SIG-M5 treated with dmso at 0.1 percent for 504 hours (cell line): ENCODE measurements around the gene EXOC2.
A peak's percentile ranks its signal among the peaks of the same experiment; 100 is the strongest.
"Not testable (repeated sequence)": the region's sequence is repeated elsewhere in the genome, so short reads cannot be mapped to it uniquely, and the experiment has no call there.

ENCODE experiments used
- DNase-seq: peaks from one replicate; lab custom pipeline; 2025; ENCODE audit not compliant: unreplicated experiment; lab: John Stamatoyannopoulos, UW

EXOC2 gene

DNA sequence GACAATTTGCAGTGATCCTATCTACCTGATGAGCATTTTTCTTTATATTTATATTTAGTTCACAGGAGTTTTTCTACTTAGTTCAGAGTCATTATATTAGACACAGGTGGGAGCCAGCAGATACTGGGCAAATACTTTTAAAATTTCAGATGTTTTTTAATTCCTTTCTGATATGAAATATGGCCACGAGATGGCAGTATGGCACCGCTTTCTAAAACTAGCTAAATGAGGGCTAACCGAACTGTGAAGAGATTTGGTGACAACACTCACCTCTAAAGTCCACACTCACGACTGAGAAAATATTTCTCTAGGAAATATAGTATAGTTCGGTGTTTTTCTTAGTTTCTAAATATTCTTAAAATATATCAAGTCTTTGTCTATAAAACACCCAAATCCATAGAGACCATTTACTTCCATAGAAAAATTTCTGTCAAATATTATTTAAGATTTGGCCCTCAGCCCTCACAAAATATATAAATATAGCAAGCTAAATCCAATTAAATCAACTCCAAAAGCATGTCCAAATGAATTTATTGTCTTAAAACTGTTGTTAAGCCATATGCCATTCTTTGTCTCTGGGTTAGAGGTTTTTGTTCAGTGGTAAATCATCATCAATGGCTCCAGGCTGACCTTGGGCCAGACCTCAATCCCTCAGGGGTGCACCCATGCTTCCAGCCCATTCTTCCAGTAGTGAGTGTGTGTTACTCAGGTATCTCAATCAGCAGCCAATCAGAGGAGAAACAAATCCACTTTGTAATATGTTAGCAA lies 99.6 kb downstream of the EXOC2 start:
- DNase-seq = peak; percentile 47

DNA sequence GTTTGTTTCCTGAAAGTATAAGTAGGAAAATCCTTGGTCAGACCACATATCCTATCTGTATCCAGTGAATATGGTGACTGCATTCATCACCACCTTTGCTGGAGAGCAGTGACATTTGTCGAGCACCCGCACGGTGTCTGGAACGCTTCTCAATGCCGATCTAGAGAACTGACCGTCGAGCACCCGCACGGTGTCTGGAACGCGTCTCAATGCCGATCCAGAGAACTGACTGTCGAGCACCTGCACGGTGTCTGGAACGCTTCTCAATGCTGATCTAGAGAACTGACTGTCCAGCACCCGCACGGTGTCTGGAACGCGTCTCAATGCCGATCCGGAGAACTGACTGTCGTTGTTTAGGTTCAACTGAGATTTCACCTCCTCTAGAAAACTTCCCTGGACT lies 103.8 kb downstream of the EXOC2 start:
- DNase-seq = no peak

DNA sequence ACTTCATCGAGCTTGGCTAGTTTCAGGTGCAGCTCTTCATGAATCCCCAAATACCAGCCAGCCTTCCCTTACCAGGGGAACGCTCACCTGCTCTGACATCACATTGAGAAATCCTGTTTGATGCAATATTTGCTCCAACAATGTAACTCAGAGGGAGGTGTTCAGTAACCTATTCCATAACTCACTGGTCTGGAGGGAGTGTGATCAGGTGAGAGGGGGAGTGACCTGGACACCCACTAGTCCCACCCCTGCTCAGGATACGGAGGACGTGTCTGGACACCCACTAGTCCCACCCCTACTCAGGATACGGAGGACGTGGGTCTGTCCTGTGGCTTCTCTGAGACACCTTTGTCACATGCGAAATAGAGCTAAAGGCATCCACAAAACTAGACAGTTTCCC lies 106.4 kb downstream of the EXOC2 start:
- DNase-seq = no peak

DNA sequence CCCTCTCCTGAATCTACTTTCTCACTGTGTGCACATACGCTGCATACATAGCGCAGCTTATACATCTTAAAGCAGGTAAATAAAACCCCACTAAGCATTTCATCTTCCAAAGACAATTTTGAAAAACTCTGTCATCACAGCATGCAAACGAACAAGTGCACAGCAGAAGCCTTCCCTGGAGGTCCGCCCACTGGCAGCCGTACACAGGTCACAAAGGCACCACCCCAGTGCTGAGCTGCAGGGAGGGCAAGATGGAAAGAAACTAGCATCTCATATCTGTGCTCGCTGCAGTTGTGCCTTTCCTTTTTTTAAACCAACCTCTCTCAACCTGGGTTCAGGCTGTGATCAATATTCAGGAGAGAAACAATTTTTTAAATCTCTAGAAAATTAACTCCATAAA lies 109.3 kb downstream of the EXOC2 start:
- DNase-seq = no peak

DNA sequence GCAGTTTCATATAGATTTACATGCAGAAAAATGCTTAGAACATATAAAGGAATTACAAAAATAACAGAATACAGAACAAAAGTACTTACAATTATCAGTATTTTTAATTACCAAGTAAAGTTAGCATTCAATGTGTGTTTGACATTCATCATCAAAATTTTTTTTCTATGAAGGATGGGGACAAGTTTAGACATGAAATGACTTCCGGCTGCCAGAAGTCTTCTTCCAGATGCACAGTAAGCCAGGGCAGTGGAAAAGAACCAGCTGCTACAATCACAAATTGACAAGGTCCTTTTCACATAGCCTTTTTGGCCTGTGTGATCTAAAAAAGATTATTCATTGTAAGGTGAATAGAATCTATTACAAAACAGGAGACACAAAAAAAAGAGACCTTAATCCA lies 109.8 kb downstream of the EXOC2 start:
- no peak for DNase-seq

DNA sequence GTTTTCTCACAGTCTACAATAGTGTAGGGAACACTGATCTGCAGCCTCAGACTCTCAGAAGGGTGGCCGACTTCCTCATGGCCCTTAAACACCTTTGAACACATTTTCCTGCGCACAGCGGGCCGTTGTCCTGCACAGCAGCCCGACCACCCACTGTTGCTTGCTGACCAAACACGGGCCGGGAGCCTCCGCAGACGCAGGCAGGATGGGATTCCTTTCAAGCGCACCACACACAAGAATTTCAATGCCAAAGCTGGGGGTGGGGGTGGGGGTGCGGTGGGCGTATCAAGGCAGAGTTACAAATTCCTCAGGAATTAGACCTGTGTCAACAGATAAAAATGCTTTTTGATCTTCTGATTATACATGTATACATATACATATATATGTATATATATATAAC lies 110.6 kb downstream of the EXOC2 start:
- no peak for DNase-seq

DNA sequence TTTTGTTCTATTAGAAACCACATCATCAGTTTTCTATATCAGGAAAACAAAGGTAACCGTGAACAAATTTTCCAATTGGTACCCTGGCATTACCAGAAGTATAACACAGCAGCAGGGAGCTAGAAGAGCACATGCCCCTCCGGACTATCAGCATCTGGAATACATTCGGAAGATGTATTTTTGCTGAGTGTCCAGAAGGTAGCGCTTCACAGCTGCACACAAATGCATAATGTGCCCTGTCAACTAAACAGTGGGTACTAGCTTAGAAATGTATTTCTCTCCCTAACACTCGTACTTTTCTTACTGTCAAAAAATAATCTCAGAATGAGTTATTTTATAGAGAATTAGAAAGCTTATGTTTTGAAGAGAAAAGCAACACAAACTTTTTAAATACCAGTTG lies 113.6 kb downstream of the EXOC2 start:
- no peak for DNase-seq

DNA sequence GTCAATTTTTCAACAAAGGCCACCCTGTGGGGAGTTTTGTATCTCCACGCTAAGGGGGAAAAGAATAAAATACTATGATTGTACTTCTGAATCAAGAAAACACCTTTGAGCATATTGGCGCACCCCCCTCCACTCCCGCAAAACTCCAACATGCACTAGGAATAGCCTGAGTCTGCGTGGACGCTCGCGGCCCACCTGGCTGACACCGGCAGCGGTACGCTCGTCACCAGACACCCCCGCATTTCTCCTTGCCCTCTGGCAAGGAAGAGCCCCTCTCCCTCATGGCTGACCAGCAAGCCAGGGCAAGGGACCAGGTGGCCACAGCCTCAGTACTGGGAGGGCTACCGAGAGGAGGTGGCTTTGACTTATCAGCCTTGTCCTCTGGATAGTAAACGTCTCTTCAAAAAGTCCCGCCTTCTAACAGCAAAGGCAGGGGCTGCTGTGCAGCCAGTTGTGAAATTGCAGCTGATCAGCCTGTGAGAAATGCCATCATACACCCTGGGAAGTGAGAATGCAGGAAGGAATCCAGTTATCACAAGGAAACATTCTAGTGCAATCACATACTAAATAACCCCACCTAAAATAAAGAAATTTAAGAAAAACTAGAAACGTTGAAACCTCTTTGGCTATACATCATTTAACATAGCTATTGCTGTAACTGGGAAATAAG lies 120.2 kb downstream of the EXOC2 start:
- DNase-seq = no peak

DNA sequence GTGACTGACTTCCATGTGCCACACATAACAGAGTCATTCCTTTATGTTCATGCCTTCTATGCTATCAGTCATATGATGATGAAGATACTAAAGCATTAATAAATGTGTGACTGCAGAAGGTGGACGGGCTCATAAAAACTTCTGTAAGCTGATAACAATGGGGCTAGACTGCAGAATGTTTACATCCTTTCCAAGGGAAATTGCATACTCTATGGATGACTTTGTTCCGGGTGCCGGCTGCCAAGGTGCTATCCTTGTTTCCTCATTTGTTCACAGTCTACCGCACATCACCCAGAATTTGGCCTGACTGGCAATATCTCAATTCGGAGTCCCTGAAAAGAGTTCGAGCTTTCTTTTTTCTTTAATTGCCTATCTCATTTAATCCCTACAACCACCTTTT lies 121.0 kb downstream of the EXOC2 start:
- no peak for DNase-seq

DNA sequence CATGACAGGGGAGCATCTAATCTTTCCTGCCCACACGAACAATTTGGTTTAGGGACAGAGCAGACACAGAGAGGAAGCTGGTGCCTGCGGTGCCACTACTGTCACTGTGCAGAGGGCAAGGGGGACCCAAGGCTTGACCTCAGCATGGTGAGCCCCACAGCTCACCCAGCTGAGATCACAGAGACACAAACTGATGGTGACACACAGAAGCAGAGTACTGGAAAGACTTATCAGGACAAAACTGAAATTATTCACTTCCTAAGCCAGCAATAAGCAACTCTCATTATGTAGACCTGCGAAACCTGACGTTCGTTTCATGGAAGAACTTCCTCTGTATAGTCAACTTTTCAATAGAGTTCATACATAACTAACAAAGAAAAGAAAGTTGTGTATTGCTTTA lies 122.1 kb downstream of the EXOC2 start:
- no peak for DNase-seq

DNA sequence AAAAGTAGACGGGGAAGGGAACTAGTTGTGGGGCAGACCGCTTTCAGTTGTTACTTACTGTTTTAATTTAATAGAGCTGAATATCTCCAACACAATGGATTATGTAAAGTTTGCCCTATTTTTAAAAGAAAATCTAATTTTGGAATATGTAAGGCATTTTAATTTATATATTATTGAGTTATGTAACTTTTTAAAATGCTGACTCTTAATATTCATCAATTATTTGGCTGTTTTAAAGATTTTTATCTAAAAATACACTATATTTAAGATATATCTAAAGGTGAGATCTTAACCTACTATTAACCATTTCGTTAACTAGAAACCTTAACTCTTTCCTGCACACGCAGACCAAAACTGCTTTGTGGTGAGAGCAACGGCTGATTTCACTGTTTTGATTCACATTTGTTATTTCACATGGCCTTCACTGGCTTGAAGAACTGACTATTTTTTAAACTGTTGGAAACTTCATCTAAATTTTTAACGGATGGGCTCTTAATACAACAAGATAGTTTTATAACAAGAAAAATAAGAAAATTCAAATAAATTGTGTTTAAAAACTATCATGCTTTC lies 123.9 kb downstream of the EXOC2 start:
- DNase-seq = no peak

DNA sequence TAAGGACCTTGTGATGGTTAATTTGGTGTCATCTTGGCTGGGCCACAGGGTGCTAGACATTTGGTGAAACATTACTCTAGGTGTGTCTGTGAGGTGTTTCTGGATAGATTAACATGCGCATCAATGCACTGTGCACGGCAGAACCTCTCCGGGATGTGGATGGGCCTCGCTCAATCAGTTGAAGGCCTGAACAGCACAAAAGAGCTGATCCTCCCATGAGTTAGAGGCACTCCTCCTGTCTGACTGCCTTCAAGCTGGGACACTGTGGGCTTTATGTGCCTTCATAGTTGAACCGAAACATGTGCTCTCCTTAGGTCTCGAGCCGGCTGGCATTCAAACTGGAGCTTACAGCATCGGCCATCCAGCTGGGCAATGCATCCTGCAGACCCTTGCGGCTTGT lies 124.9 kb downstream of the EXOC2 start:
- no peak for DNase-seq

DNA sequence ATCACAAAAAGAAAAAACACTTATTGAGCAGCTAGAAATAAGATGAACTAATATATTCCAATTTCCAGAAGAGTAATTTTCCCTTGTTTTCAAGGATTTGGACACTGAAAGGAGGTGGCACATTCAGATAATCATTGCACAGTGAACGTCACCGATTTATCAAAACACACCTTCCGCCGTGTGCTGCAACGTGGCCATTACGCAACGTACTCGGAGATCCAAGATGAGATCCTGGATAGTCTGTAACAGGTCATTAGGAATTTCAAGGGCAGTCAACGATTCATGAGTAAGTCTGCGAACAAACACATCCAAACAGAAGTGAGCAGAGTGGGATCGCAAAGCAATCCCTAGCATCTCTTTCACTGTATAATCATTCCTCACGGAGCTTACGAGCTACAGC lies 129.1 kb downstream of the EXOC2 start:
- no peak for DNase-seq

DNA sequence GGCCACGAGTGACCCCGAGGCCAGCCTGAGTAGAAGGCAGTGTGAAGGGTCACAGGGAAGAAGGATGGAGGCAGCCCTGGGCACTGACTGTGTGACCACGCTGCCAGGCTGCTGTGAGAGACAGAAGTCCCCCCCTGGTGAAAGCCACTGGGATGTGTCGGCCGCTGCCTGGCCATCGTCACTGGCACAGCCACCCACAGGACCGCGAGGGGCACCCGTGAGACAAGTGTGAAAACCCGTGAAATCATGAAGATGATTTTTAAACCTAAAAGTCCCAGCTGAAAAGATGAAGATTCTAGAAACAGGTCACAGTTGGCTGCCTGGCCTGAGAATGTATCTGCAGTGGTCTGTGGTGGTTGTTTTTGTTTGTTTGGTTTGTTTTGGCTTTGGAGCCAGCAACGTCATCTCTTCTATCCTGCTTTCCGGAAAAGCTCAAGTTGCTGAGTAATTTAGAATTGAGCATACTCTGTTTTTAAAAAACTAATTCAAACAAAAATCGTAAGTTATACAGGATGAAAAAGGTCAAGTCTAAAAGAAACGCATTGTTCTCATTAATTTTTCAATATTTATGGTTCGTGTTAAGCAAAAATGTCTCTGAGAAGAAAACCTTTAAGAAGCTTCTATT lies 130.8 kb downstream of the EXOC2 start:
- no peak for DNase-seq

DNA sequence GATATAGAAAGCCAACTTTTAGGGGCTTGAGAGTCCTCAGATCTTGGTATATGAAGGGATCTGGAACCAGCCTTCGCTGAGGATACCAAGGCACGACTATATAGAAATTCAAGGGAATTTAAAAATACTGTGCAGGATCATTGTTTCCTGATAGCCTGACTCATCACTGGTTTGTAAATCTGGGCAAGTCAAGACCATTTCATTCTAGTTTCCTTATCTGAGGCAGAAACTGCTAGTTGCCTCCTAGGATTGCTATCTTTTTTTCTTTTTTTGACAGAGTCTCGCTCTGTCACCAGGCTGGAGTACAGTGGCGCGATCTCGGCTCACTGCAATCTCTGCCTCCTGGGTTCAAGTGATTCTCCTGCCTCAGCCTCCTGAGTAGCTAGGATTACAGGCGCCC lies 131.6 kb downstream of the EXOC2 start:
- not testable (repeated sequence) for DNase-seq

DNA sequence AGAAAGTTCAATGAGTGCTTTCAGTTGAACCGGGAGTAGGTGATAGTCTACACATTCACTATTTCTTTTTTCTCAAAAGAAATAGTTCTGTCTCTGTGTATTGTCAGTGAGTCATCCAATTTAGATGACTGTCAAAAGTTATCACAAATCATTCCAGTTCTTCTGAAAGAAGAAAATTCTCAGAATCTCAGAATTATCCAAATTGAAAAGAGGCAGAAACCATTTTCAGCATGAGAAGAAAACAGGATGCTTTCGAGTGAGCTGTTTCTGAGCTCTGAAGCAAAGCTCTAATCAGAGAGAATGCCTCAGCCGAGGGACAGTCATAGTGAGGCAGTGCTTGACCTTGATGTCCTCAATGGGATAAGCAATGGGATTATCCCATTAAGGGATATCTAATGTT lies 134.0 kb downstream of the EXOC2 start:
- no peak for DNase-seq

DNA sequence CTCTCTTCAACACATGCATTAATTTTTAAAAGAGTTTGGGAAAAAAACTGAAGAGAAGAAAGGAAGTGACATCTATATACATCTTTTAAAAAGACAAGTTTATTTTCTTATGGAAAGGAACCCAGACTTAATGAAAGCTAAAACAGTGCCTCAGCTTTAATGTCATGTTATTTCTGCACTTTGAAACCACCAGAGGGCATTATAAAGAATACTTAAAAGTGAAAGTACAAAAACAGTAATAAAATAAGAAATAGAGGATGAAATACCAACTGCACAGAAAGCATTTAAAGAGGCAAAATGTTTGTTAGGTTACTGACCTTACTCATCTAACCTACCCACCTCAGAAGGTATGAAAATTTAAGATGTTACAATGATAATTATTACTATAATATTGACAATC lies 134.8 kb downstream of the EXOC2 start:
- no peak for DNase-seq

DNA sequence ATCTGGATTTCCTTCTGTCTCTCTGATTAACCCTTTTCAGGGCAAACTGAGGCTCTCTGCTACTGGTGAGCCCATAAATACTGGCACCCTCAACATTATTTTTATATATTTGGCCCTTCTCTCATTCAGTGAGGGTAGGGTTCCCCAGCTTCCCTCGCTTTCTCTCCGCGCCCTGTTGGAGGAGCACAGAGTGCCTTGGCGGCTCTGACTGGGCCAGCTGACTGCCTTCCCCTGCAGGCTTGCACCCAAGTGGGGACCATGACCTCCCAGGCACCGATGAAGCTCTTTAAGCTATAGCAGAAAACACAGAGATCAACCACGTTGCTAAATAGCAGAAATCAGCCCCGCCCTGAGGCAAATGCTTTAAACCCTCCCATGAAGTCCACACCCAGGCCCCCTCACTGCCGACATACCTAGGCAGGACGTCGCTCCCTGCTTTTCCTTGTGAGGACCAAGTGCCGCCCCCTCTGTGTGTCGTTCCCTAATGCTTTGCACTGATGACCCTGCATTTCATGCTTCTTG lies 141.0 kb downstream of the EXOC2 start:
- no peak for DNase-seq

DNA sequence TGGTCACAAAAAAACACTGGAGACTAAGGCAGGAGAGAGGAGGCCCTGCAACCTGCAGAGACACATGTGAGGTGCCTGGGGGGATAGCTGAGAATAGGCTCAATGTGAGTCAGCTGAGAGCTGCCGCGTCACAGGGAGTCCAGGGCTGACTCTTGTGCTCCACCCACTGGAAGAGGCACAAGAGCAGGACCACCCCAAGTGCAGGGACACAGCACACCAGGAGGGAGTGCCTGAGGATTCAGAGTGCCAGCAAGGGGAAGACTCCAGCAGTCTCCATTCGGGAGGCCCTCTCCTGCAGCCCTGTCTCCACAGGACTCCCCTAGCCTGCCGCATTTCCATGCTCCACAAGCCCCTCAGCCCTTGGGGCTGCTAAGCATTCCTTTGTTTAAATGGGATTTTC lies 141.5 kb downstream of the EXOC2 start:
- no peak for DNase-seq

DNA sequence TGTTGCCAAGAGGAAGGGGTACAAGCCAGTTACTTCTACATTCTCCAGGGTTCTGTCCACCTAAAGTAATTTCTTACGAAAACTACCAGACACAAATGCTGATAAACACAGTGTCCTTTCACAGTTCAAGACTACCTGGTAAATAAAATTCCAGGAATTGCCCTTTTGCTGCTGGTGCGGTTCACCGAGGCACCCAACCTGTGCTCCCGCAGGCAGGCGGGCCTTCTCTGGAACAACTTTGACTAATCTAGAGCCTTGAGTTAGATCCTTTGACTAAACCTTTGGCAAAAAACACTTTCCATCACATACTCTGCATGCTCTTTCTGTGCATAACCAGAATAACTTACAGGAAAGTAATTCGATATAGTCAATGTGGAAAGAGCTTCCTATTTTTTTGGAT lies 143.0 kb downstream of the EXOC2 start:
- no peak for DNase-seq

DNA sequence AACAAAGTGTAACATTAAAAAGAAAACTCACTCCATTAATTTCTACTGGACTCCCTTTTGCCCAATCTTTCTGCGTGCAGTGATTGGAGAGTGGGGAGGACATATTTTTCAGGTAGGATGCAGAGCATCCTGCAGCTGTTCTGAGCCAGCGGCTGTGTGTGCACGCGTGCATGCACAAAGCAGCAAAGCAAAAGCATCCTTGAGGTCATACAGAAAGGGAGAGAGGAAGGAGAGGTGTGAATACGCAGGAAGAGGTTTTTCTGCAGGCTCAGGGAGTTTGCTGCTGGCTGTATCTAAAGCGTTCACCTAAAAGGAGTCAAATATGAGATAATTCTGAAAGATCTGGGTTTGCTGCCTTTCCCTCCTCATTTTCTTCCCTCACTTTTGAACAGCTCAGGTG lies 144.4 kb downstream of the EXOC2 start:
- no peak for DNase-seq

DNA sequence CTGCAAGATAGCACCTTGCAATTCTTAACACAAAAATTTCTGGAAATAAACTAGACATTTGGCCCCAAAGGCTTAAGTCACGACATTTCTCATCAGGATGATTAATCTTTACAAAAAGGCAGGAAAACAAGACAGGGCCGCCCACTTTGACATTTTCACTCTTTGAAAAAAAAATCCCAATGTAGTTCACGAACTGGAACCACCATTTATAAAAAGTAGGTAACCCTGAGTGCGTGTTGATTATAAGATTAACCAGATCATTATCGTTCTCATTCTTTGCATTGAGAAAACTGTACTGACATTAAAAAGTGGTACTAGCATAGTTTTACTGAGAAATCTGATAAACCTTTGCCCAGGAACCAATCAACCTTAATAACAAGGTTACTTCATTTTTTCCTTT lies 144.8 kb downstream of the EXOC2 start:
- no peak for DNase-seq
